GM19395 (cell line): ENCODE data around the gene MAPT.

ENCODE experiments used
- ATAC-seq: cut with Tn5 transposase; IDR thresholded peaks from one replicate; pipeline ENCODE4 v1.9.1; 2021; ENCODE audit warnings: mild to moderate bottlenecking, moderate library complexity; ENCODE audit not compliant: unreplicated experiment

The MAPT gene

DNA sequence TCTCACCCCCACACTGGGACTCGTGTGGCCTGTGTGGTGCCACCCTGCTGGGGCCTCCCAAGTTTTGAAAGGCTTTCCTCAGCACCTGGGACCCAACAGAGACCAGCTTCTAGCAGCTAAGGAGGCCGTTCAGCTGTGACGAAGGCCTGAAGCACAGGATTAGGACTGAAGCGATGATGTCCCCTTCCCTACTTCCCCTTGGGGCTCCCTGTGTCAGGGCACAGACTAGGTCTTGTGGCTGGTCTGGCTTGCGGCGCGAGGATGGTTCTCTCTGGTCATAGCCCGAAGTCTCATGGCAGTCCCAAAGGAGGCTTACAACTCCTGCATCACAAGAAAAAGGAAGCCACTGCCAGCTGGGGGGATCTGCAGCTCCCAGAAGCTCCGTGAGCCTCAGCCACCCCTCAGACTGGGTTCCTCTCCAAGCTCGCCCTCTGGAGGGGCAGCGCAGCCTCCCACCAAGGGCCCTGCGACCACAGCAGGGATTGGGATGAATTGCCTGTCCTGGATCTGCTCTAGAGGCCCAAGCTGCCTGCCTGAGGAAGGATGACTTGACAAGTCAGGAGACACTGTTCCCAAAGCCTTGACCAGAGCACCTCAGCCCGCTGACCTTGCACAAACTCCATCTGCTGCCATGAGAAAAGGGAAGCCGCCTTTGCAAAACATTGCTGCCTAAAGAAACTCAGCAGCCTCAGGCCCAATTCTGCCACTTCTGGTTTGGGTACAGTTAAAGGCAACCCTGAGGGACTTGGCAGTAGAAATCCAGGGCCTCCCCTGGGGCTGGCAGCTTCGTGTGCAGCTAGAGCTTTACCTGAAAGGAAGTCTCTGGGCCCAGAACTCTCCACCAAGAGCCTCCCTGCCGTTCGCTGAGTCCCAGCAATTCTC lies 132.1 kb downstream of the MAPT start:
- ATAC-seq: no peak

DNA sequence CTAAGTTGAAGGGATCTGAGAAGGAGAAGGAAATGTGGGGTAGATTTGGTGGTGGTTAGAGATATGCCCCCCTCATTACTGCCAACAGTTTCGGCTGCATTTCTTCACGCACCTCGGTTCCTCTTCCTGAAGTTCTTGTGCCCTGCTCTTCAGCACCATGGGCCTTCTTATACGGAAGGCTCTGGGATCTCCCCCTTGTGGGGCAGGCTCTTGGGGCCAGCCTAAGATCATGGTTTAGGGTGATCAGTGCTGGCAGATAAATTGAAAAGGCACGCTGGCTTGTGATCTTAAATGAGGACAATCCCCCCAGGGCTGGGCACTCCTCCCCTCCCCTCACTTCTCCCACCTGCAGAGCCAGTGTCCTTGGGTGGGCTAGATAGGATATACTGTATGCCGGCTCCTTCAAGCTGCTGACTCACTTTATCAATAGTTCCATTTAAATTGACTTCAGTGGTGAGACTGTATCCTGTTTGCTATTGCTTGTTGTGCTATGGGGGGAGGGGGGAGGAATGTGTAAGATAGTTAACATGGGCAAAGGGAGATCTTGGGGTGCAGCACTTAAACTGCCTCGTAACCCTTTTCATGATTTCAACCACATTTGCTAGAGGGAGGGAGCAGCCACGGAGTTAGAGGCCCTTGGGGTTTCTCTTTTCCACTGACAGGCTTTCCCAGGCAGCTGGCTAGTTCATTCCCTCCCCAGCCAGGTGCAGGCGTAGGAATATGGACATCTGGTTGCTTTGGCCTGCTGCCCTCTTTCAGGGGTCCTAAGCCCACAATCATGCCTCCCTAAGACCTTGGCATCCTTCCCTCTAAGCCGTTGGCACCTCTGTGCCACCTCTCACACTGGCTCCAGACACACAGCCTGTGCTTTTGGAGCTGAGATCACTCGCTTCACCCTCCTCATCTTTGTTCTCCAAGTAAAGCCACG lies 133.0 kb downstream of the MAPT start:
- ATAC-seq: no peak

DNA sequence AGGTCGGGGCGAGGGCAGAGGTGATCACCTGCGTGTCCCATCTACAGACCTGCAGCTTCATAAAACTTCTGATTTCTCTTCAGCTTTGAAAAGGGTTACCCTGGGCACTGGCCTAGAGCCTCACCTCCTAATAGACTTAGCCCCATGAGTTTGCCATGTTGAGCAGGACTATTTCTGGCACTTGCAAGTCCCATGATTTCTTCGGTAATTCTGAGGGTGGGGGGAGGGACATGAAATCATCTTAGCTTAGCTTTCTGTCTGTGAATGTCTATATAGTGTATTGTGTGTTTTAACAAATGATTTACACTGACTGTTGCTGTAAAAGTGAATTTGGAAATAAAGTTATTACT lies 133.6 kb downstream of the MAPT start:
- no peak for ATAC-seq

DNA sequence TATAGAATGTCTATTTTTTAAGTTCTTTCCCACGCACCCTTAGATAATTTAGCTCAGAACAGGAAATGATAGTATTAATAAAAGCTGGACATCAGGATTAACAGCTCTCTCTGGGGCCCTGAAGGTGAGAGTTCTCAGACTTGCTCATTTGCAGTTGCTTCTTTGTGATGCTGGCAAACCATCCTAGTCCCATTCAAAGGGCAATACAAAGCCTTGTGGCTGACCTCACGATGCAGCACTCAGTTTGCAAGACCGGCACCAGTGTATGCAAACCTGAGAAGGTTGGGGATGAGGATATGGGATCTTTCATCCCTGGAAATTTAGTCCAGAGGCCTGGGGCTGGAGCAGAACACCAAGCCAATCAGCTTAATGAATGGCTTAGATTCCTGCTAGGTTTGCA lies 134.0 kb downstream of the MAPT start:
- no peak for ATAC-seq

DNA sequence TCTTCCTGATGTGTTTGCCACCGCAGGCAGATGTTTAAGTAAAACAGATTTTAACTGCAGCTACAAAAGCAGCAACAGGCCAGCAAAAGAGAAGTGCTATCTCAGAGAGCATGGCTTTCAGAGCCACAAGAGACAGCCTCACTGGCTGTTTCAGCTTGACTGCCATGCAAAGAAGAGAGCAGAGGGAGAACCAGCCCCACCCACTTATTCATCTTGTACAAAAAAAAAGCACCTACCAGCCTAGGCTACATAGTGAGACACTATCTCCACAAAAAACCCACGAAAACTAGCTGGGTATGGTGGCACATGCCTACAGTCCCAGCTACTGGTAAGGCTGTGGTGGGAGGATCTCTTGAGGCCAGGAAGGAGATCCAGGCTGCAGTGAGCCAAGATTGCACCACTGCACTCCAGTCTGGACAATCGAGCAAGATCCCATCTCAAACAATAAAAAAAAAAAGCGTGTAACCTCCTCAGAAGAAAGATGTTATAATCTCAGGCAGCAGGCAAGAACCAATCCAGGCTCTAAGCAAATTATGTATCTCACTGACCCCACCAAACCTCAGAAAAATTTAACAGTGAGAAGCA lies 134.7 kb downstream of the MAPT start:
- ATAC-seq: no peak

DNA sequence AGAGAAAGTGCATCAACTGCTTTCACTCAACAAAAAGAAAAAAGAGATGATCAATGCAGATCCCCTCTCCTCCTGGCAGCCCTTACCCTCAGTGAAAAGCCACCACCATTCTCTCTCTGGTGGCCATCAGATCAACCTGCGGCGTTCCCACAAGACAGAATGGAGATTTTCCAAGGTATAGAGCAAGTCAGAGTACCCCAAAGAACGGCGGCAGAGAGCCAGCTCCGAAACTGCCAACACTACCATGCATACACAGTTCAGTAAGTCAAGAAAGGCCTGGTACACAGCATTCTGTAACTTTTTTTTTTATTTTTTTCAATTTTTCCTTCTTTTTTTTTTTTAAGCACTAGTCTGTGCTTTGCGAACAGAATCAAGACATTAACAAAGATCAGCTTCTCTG lies 135.3 kb downstream of the MAPT start:
- ATAC-seq: no peak

DNA sequence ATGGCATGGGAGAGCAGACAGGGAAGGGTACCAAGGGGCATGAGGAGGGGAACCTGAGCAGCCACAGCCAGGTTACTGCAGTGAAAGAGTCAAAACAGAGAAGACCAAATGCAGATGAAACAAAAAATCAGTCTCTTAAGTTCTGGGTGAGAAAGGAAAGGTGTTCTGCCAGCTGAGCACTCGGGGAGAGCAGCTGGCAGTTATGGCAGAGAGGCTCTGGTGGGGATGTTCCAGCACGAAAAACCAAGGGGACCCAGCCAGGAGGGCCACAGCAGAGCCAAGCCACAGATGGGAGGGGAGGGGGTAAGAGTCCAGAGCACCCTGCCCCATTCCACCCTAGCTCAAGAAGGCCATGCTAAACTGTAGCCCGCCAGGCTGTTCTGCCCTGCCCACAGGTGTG lies 136.4 kb downstream of the MAPT start:
- no peak for ATAC-seq

DNA sequence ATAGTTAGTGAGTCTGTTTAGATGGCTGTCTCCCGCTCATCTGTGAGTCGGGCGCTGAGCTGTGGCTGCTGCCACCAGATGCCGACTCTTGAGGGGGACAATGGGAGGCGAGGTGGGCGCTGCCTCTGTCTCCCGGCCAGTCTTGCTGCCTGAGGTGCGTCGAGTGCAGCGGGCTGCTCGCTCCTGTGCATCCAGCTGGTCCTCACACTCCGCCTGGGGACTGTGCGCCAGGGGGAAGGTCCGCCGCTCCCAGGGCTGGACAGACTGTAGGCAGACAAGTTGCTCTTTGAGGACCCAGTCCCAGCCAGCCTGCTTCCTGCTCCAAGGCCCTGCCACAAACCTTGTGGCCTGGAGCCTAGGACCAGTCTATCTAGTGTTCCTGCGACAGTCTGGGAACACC lies 137.1 kb downstream of the MAPT start:
- no peak for ATAC-seq

DNA sequence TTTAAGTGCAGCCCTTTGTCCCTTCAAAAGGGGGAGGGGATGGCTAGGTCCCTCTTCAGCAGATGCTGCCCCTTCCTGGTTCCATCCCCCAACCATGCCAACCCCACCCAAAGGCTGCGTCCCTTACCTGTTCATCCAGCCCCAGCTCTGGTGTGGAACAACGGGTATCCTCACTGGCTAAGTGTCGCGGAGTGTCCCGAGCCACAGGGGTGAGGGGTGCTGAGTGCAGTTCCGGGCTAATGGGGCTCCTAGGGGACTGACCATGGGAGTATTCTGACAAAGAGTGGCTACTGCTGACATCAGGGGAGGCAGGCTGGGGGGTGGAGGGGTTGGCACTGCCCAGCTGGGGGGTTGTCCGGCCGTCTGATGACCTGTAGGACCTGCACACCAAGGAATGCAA lies 137.6 kb downstream of the MAPT start:
- no peak for ATAC-seq

DNA sequence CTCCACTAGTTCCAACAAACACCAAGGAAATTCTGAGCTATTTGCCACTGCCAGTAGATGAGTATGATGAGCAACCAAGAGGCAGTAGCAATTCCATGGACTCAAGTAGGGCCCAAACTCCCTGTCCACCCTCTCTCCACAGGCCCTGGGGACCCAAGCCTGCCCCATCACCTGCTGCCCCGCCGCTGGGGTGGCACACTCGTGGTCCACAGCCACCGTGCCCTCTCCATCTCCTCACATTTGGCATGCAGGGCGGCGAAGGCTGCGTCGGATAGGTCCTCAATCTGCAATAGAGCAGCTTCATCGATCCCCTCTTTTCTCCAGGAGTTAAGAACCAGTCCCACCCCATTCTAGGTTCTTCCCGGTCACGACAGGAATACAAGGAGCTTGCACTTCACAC lies 138.6 kb downstream of the MAPT start:
- no peak for ATAC-seq

DNA sequence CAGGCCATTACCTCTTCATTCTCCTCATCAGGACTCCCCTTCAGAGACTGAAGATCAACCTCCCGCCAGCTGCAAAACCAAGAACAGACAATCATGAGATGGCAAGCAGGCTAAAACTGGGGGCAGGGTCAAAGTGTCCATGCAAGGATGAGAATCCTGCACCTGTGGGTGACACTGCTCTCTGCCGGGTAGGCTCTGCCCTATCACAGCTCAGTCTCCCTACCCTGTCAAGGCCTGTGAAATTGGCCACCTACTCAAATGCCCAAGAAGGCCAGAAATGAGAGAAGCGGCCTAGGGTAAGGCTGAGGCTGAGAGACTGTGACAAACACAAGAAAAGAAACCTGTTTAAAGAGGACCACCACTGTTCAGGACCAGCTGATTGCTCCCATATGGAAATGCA lies 139.0 kb downstream of the MAPT start:
- no peak for ATAC-seq

DNA sequence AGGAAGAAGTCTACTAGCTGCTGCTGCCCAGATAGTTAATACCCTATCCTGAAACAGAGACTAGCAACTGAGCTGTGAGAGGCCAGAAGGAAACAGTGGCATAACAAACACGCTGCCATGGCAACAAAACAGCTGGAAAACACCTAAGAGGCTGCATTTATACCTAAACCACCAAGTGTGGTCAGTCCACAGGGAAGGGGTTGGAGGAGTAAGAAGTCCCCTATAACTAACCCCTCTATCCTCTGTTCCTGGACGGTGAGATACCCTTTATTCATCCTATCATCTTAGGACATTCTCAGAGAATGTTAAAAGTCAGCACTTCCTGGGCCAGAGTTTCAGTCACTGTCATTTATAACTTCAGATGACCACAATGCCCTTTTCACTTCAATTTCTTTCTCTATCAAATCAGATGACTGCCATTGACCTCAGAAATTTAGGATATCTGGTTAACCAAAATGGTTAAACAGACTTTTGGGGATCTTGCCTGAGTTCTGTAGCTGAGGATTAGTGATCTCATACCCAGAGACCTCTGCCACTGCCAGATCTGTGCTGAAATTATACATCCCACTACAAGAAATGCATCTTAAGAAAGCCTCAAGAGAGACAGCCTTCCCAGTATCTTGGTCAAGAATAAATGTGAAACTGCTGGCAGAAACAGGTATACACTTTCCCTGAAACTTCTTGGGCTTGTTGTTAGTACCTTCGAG lies 140.9 kb downstream of the MAPT start:
- ATAC-seq: no peak

DNA sequence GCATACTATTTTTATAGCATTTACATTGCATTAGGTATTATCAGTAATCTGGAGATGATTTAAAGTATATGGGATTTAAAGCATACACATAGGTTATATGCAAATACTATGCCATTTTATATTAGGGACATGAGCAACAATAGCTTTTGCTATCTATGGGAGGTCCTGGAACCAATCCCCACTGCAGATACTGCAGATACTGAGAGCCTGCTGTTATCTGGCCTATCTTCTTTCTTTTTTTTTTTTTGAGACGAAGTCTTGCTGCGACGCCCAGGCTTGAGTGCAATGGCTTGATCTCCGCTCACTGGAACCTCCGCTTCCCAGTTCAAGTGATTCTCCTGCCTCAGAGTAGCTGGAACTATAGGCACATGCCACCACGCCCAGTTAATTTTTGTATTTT lies 142.1 kb downstream of the MAPT start:
- ATAC-seq: no peak

DNA sequence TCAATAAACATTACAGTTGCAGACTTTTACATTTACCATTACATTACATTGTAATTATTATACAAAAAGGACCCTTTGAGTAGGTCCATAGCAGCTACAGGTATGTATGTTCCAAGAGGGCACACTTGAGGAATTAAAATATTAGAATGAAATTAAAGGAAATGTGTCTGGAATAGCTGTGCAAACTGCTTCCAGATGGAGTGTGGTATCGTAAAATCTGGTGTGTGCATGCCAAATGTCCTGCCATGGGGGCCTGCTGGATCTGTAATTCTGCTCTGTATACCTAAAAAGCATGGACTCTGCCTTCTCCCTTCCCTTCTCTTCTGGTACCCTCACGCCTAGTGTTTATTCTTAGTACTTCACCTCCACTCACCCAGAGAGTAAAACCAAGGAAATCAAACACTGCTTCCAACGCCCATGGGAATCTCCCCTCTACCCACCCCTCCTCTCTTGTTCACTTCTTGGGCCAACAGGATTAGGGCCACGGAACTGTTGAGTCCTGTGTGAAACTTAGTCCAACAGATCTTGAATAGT lies 143.4 kb downstream of the MAPT start:
- no peak for ATAC-seq

DNA sequence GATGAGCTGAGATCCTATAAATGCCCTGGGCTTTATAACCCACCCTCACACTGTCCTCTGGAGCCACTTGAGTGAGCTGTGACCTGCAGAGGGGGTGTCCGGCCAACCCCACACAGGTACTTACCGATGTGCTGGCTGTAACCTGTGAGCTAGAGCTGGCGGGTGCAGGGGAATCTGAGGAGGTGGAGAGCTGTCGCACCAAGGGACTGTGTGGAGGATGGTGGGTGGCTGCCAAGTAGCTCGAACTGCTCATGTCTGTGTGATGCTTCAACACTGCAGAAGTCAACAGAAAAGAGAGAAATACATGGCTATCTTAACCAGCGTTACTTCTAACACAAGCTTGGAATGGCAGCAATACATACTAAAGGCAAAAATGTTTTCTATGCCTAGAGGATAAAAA lies 144.1 kb downstream of the MAPT start:
- ATAC-seq: no peak

DNA sequence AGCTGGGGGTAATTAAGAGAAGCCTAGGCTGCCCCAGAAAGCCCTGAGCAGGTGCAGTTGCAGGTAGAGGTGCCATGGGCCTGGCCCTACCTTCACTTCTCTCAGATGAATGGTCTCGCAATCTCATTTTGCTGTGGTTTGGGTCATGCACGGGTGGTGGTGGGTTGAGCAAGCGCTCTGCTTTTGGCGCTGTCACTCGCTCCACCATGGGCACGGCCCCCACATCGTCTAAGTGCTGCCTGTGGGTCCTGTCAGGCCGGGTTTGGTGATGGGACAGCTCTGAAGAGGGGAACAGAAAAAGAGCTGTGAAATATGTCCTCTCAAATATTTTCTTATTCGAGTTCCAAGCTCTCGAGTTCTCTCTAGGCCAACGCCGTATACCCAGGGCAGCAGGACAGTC lies 144.6 kb downstream of the MAPT start:
- ATAC-seq: no peak

DNA sequence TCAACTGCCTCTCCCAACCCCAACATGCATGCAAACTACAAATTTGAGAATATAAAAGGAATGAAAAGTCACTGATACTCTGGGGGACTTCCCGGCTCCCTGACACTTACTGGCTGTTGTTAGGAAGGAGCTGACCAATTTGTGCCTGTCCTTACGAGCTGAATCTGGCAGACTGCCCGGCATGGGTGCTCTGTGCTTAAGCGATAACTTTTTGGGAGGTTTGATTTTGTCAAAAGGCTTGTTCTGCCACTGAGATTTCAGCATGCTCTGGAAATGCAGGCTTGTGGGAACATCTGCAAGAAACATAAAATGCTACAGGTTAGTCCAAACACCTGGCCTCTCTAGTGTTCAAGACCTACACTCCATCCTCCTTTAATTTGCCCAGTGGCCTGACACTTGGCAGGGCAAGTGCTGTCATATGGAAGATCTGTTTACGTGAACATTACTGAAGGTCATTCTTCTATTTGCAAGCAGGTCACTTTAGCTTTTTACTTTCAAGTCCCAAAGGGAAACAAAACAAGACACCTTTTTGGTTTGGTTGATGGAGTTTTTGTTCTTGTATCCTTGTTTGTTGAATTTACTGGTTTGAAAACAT lies 145.3 kb downstream of the MAPT start:
- no peak for ATAC-seq

DNA sequence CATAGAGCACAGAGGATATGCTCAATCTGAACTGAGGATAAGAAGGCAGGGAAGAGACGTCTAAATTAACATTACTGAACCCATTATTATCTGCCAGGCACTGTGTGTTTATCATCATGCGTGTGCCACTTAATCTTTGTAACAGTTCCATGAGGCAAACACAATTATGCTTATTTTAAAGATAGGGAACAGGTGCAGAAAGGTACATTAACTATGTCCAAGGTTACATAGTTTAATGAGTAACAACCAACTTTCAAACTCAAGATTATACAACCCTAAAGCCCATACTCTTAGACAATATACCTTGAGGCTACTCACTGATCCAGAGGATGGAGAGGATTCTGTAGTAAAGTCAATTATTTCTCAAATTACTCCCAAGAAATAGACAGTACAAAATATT lies 147.9 kb downstream of the MAPT start:
- no peak for ATAC-seq

DNA sequence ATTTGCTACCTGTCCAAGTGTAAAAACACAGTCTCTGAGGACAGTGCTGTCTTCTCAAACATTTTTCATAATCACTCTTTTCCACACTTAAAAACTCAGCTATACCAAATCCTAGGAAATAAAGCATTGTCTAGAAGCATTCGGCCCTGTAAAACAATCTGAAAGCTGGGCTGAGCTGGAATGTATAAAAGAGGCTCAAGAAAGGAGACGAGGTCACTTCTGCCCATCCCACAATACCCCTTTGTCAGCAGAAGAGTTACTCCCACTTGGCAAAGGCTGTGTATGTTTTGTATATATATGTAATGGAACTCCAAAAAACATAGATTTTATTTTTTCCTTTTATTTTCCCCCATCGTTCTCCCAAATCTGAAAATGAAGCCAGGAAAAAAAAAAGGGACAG lies 148.6 kb downstream of the MAPT start:
- no peak for ATAC-seq

DNA sequence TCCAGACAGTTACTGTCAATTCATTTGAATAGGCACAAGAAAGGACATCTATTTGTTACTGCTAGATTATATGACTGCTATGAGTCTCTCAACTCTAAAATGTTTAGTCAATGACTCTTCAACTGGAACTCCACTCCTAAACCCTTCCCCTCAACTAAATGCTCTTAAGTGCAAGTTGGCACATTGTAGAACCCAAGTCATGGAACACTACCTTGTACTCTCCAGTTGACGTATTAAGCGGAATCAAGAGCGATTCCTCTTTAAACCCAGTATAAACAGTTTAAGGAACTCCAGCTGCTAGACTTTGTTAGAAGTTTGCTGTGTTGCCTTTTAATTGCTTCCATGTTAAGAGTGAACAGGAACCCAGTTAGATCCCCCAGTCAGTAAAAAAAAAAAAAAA lies 149.3 kb downstream of the MAPT start:
- no peak for ATAC-seq
